Thyroid gland (tissue), 4 donors: ENCODE data around the gene GABRR3. TPM values are rescaled to one million over a fixed set of nuclear protein-coding genes. Genes with fewer than 3 reads are reported as not detected.

Experiments used
- DNase-seq, 2 donors: peaks; one replicate each; pipeline ENCODE4 v3.0.0-alpha.2; 2019
- H3K27ac ChIP-seq, 3 donors: fragments of 200-600 bp; sonication (generic); 1 replicate in 2 of 3; 2 replicates in 1 of 3; pipeline ENCODE4 v1.5.1; 2016 to 2019; ENCODE audit warnings: mild to moderate bottlenecking in 1 of 3, moderate library complexity in 1 of 3
- H3K27me3 ChIP-seq: fragments of 200-600 bp; sonication (generic); one replicate; pipeline ENCODE4 v1.5.1; 2019
- H3K36me3 ChIP-seq, 2 donors: fragments of 200-600 bp; sonication (generic); one replicate each; pipeline ENCODE4 v1.5.1; 2016 to 2019
- H3K4me1 ChIP-seq, 2 donors: fragments of 200-600 bp; sonication (generic); one replicate each; pipeline ENCODE4 v1.5.1; 2017 to 2019
- H3K4me3 ChIP-seq, 3 donors: fragments of 200-600 bp; sonication (generic); replicated peaks in 1 of 3; 1 replicate in 2 of 3; 2 replicates in 1 of 3; pipeline ENCODE4 v1.5.1; 2016; ENCODE audit warnings: mild to moderate bottlenecking in 1 of 3
- H3K9me3 ChIP-seq: fragments of 200-600 bp; sonication (generic); one replicate; pipeline ENCODE4 v1.5.1; 2017
- CTCF ChIP-seq, 6 experiments: fragments of 200-600 bp in 3 of 6; fragments of 450-650 bp in 3 of 6; sonication (generic) in 3 of 6; IDR thresholded peaks; one replicate each; pipeline ENCODE4 v1.5.1; 2016 to 2019; ENCODE audit warnings: antibody characterized with exemption in 6 of 6, mild to moderate bottlenecking in 2 of 6, inconsistent platforms in 1 of 6, moderate library complexity in 1 of 6
- POLR2A ChIP-seq, 2 donors: fragments of 450-650 bp; IDR thresholded peaks; one replicate each; pipeline ENCODE4 v1.6.1; 2017; ENCODE audit warnings: antibody characterized with exemption in 2 of 2, mild to moderate bottlenecking in 2 of 2, moderate library complexity in 1 of 2
- WGBS, 2 donors: methylation state at CpG; one replicate each; pipeline ENCODE4 v1.1.5; 2017; 5-methylcytosine and 5-hydroxymethylcytosine counted together
- intact Hi-C: fragments of 100-400 bp; cut with DNase I; formaldehyde crosslinking; loops from one replicate; pipeline ENCODE4 v1.15.1; 2023
- total RNA-seq, 4 donors: library from RNA; depleted of rRNA; stranded (reverse); fragments of >200 nt; gene quantifications; one replicate each; pipeline ENCODE4 v1.2.3, GENCODE V29; 2016

GABRR3 gene
- total RNA-seq, 4 donors from 2014 or later: under 0.01 TPM; not detected in 3

- no peaks in the 10 kb centered on the region for H3K36me3 ChIP-seq
- intact Hi-C loops: no loop called here
- WGBS, 2 donors: 73 to 76% methylated on average over 8 of the region's 8 CpGs
Measured at GRCh38 chr3:97960993-97961766, 73.9 kb downstream of the GABRR3 start.

GRCh38 chr3:97960551-97960950 lies 74.6 kb downstream of the GABRR3 start:
- Histone ChIP-seq H3K27ac (peak overlapping the region; percentile 16 to 97 (median 31)), H3K9me3 (no peaks in the 10 kb centered on the region), H3K36me3 (no peaks in the 10 kb centered on the region), H3K27me3 (no peaks in the 10 kb centered on the region), H3K4me1 (peaks cover 58 to 69% of the 10 kb centered on the region in 2 donors), H3K4me3 (no peak overlapping the region)
- DNase-seq: no peak
- intact Hi-C loops: no loop called here
- no peak for TF ChIP-seq POLR2A (IDR thresholded peaks at IDR 0.05)
- no peak for TF ChIP-seq CTCF (IDR thresholded peaks at IDR 0.05)
- 86 to 88% methylated on average over 5 of the region's 5 CpGs for WGBS, 2 donors

More at GRCh38 chr3:97960993-97961766, 73.9 kb downstream of the GABRR3 start:
- Histone ChIP-seq H3K9me3 (no peaks in the 10 kb centered on the region), H3K4me3 (no peak overlapping the region), H3K27ac (peak overlapping the region; percentile 31 to 97 (median 46)), H3K4me1 (peaks cover 62 to 72% of the 10 kb centered on the region in 2 donors), H3K27me3 (no peaks in the 10 kb centered on the region)
- DNase-seq: no peak
- TF ChIP-seq POLR2A (IDR thresholded peaks at IDR 0.05): no peak
- TF ChIP-seq CTCF (IDR thresholded peaks at IDR 0.05): no peak

GRCh38 chr3:97959872-97960271 lies 75.2 kb downstream of the GABRR3 start:
- H3K36me3 ChIP-seq: no peaks in the 10 kb centered on the region
- H3K9me3 ChIP-seq: no peaks in the 10 kb centered on the region
- DNase-seq: no peak
- peak overlapping the region; percentile 16 to 97 (median 31) for H3K27ac ChIP-seq
- intact Hi-C loops: no loop called here
- no peak for TF ChIP-seq CTCF (IDR thresholded peaks at IDR 0.05)
- no peak for TF ChIP-seq POLR2A (IDR thresholded peaks at IDR 0.05)
- H3K27me3 ChIP-seq: no peaks in the 10 kb centered on the region
- peaks cover 58 to 69% of the 10 kb centered on the region in 2 donors for H3K4me1 ChIP-seq
- H3K4me3 ChIP-seq: no peak overlapping the region
- WGBS, 2 donors: 74 to 83% methylated on average over 5 of the region's 5 CpGs

- H3K4me3 ChIP-seq: no peak overlapping the region
- H3K4me1 ChIP-seq: peaks cover 56 to 64% of the 10 kb centered on the region in 2 donors
- intact Hi-C loops: no loop called here
- H3K27me3 ChIP-seq: no peaks in the 10 kb centered on the region
- TF ChIP-seq POLR2A (IDR thresholded peaks at IDR 0.05): no peak
- no peak for TF ChIP-seq CTCF (IDR thresholded peaks at IDR 0.05)
- peak overlapping the region; percentile 61 to 85 (median 84) for H3K27ac ChIP-seq
- no peak for DNase-seq
- no peaks in the 10 kb centered on the region for H3K9me3 ChIP-seq
- H3K36me3 ChIP-seq: peaks cover 8 to 9% of the 10 kb centered on the region in 2 donors
- 93 to 94% methylated on average over 9 of the region's 9 CpGs for WGBS, 2 donors
Measured at GRCh38 chr3:97958796-97959195, 76.3 kb downstream of the GABRR3 start.

GRCh38 chr3:97958396-97958795 lies 76.7 kb downstream of the GABRR3 start:
- intact Hi-C loops: no loop called here
- Histone ChIP-seq H3K9me3 (no peaks in the 10 kb centered on the region), H3K36me3 (peaks cover 8 to 13% of the 10 kb centered on the region in 2 donors), H3K4me1 (peaks cover 52 to 60% of the 10 kb centered on the region in 2 donors), H3K27me3 (no peaks in the 10 kb centered on the region), H3K27ac (peak overlapping the region; percentile 61 to 85 (median 84)), H3K4me3 (no peak overlapping the region)
- peak; percentile 29 to 36 for DNase-seq
- WGBS, 2 donors: 57 to 62% methylated on average over 2 of the region's 2 CpGs
- no peak for TF ChIP-seq CTCF (IDR thresholded peaks at IDR 0.05)
- TF ChIP-seq POLR2A (IDR thresholded peaks at IDR 0.05): no peak
